ENCODE measurements around the gene MED13L. TPM values are rescaled to one million over a fixed set of nuclear protein-coding genes. Genes with fewer than 3 reads are reported as not detected.

Gene MED13L
- total RNA-seq, 4 donors from 2014 or later = 126 to 194 (median 154) TPM

DNA sequence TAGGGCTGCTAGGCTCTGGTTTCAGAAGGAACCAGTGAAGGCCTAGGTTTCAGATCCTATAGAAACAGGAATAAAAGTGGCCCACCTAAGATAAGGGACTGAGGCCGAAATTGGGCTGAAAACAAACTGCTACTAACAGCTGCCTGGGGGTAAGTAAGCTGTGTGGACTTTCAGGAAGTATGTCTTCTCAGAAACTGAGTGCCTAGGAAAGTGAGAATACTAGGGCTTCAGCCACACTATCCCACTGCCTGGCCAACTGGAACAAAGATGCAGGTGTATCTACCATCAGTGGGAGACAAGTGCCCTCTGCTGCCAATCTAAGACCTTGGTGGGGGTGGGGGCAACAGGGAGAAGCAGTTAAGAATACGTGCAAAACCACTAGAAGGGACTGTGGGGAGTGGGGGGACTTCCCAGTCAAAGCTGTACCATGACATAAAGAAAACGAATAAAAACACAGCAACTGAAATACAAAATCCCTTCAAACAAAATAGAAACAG, 82.5 kb downstream of the MED13L start:
- Histone ChIP-seq H3K27me3 (no peaks in the 10 kb centered on the region), H3K4me1 (peaks cover 10 to 71% (median 25%) of the 10 kb centered on the region in 4 donors), H3K36me3 (no peaks in the 10 kb centered on the region), H3K9me3 (no peaks in the 10 kb centered on the region), H3K27ac (no peak overlapping the region), H3K4me3 (no peak overlapping the region)
- intact Hi-C loops (cut with DNase I; ENCODE audit: low total_unique reads) (no loop called here), in situ Hi-C loops (cut with MboI; ENCODE audit: low pct_ligation_motif_present in 1 of 4, low pct_unique_long_range_greater_than_20kb in 1 of 4, low sequenced_read_pairs in 3 of 4) (no loop called here)
- 59 to 70% methylated on average over 3 of the region's 3 CpGs for WGBS, 2 donors (ENCODE audit: low coverage in 1 of 2)
- TF ChIP-seq, protein P1, sequence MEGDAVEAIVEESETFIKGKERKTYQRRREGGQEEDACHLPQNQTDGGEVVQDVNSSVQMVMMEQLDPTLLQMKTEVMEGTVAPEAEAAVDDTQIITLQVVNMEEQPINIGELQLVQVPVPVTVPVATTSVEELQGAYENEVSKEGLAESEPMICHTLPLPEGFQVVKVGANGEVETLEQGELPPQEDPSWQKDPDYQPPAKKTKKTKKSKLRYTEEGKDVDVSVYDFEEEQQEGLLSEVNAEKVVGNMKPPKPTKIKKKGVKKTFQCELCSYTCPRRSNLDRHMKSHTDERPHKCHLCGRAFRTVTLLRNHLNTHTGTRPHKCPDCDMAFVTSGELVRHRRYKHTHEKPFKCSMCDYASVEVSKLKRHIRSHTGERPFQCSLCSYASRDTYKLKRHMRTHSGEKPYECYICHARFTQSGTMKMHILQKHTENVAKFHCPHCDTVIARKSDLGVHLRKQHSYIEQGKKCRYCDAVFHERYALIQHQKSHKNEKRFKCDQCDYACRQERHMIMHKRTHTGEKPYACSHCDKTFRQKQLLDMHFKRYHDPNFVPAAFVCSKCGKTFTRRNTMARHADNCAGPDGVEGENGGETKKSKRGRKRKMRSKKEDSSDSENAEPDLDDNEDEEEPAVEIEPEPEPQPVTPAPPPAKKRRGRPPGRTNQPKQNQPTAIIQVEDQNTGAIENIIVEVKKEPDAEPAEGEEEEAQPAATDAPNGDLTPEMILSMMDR (IDR thresholded peaks at IDR 0.05) = no peak
- TF ChIP-seq POLR2A (IDR thresholded peaks at IDR 0.05) (no peak), POLR2AphosphoS5 (IDR thresholded peaks at IDR 0.05) (no peak), EP300 (IDR thresholded peaks at IDR 0.05; ENCODE audit: low read depth) (no peak)
- DNase-seq = peak; percentile 8

- TF ChIP-seq POLR2AphosphoS5 (IDR thresholded peaks at IDR 0.05) (no peak), EP300 (IDR thresholded peaks at IDR 0.05; ENCODE audit: low read depth) (no peak), POLR2A (IDR thresholded peaks at IDR 0.05) (no peak)
- TF ChIP-seq, protein P1 (IDR thresholded peaks at IDR 0.05) = no peak
- no peak overlapping the region for H3K27ac ChIP-seq
- in situ Hi-C loops (cut with MboI; ENCODE audit: low pct_ligation_motif_present in 1 of 4, low pct_unique_long_range_greater_than_20kb in 1 of 4, low sequenced_read_pairs in 3 of 4) = no loop called here
- H3K4me1 ChIP-seq = peaks cover 0 to 63% (median 25%) of the 10 kb centered on the region in 4 donors
- DNase-seq = no peak
- no peak overlapping the region for H3K4me3 ChIP-seq
- H3K36me3 ChIP-seq = no peaks in the 10 kb centered on the region
- no peaks in the 10 kb centered on the region for H3K27me3 ChIP-seq
- no peaks in the 10 kb centered on the region for H3K9me3 ChIP-seq
- intact Hi-C loops (cut with DNase I; ENCODE audit: low total_unique reads) = no loop called here
These were observed 87.8 kb downstream of the MED13L start for GRCh38 chr12:116189692-116190091.

- in situ Hi-C loops (cut with MboI; ENCODE audit: low pct_ligation_motif_present in 1 of 4, low pct_unique_long_range_greater_than_20kb in 1 of 4, low sequenced_read_pairs in 3 of 4) (no loop called here), intact Hi-C loops (cut with DNase I; ENCODE audit: low total_unique reads) (no loop called here)
- Histone ChIP-seq H3K4me1 (peaks cover 3 to 68% (median 30%) of the 10 kb centered on the region in 4 donors), H3K4me3 (no peak overlapping the region), H3K27ac (no peak overlapping the region), H3K36me3 (no peaks in the 10 kb centered on the region), H3K27me3 (no peaks in the 10 kb centered on the region), H3K9me3 (no peaks in the 10 kb centered on the region)
- 74 to 100% methylated on average over 3 of the region's 3 CpGs for WGBS, 2 donors (ENCODE audit: low coverage in 1 of 2)
- TF ChIP-seq POLR2A (IDR thresholded peaks at IDR 0.05) (no peak), EP300 (IDR thresholded peaks at IDR 0.05; ENCODE audit: low read depth) (no peak), POLR2AphosphoS5 (IDR thresholded peaks at IDR 0.05) (no peak)
- TF ChIP-seq, protein P1 (IDR thresholded peaks at IDR 0.05) = no peak
- DNase-seq = no peak
These were observed 88.9 kb downstream of the MED13L start for GRCh38 chr12:116188581-116188980.

DNA sequence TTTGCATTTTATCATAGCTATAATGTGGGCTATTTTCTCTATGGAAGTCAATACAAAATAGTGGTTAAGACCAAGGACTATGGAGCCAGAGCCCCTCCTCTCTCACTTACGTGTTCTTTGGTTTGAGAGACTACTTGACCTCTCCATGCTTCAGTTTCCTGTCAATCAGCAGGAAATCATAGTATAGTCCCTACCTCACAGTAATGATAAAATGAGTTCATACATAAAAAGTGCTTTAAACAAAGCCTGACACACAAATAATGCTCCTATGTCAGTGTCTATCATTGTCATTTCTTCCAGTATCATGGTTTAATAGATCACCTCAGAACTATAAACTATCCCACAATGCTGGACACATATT, 90.4 kb downstream of the MED13L start:
- in situ Hi-C loops (cut with MboI; ENCODE audit: low pct_ligation_motif_present in 1 of 4, low pct_unique_long_range_greater_than_20kb in 1 of 4, low sequenced_read_pairs in 3 of 4) (no loop called here), intact Hi-C loops (cut with DNase I; ENCODE audit: low total_unique reads) (no loop called here)
- WGBS, 2 donors (ENCODE audit: low coverage in 1 of 2) = 40 to 67% methylated on average over 1 of the region's 1 CpG
- DNase-seq = no peak
- H3K27ac ChIP-seq = no peak overlapping the region
- H3K36me3 ChIP-seq = no peaks in the 10 kb centered on the region
- H3K4me3 ChIP-seq = no peak overlapping the region
- TF ChIP-seq POLR2AphosphoS5 (IDR thresholded peaks at IDR 0.05) (no peak), EP300 (IDR thresholded peaks at IDR 0.05; ENCODE audit: low read depth) (no peak), POLR2A (IDR thresholded peaks at IDR 0.05) (no peak)
- TF ChIP-seq, protein P1 (IDR thresholded peaks at IDR 0.05) = no peak
- H3K4me1 ChIP-seq = peaks cover 11 to 66% (median 28%) of the 10 kb centered on the region in 4 donors
- H3K9me3 ChIP-seq = no peaks in the 10 kb centered on the region
- no peaks in the 10 kb centered on the region for H3K27me3 ChIP-seq

All from transverse colon (tissue), 4 donors.